K562 (cell line): ENCODE data around the gene RFWD3. TPM values are rescaled to one million over a fixed set of nuclear protein-coding genes. Genes with fewer than 3 reads are reported as not detected.

Source experiments
- ATAC-seq: fragments of 200-7000 bp; cut with Tn5 transposase; 3 replicates; pipeline ENCODE4 v1.9.1; 2020; ENCODE audit warnings: moderate library complexity
- BruUV-seq: library from RNA; stranded (reverse); fragments of 400-500 nt; replicated peaks from 2 replicates; lab custom pipeline; 2021; lab: Mats Ljungman, UMichigan
- CTCF ChIA-PET: fragments of 300-600 bp; formaldehyde crosslinking; extraction: SDS; loops from one replicate; lab custom pipeline; 2021; ENCODE audit warnings: low intra/inter-chr PET ratio; lab: Yijun Ruan, JAX
- POLR2A ChIA-PET: fragments of 300-600, 350-650 bp; sonication (Branson Sonifier 250); formaldehyde crosslinking; extraction: SDS; loops from one replicate; lab custom pipeline; 2021; ENCODE audit warnings: antibody characterized with exemption, inconsistent platforms; lab: Yijun Ruan, JAX
- DNase-seq, 4 experiments: peaks; one replicate each; pipeline versions ENCODE4 v3.0.0 to v3.0.0-alpha.2; 2011 to 2018; ENCODE audit warnings: low spot score in 3 of 4, mixed read lengths in 3 of 4; ENCODE audit errors: extremely low read depth in 1 of 4
- FAIRE-seq: peaks from 2 replicates; lab custom pipeline; 2011; peaks lifted over from hg19 to GRCh38; lab: Jason Lieb, UNC
- H2AFZ ChIP-seq: 2 replicates; pipeline ENCODE4 v1.6.0; 2011; ENCODE audit warnings: low read depth, low read length, control low read depth, inconsistent platforms
- H3K27ac ChIP-seq: fragments of 200-600 bp; 3 replicates; pipeline ENCODE4 v1.8.0; 2011; ENCODE audit warnings: low read depth, mild to moderate bottlenecking, control low read depth, inconsistent platforms, low read length, moderate library complexity, mixed read lengths; ENCODE audit errors: extremely low read depth
- H3K27me3 ChIP-seq, 2 experiments: fragments of 300-600 bp in 1 of 2; 2 replicates in 1 of 2; 3 replicates in 1 of 2; pipeline versions ENCODE4 v1.6.0 to v1.8.0; 2011; ENCODE audit warnings: inconsistent platforms in 2 of 2, low read length in 2 of 2, mild to moderate bottlenecking in 1 of 2, mixed read lengths in 1 of 2, moderate library complexity in 1 of 2; ENCODE audit not compliant: control insufficient read depth in 2 of 2, insufficient read depth in 2 of 2
- H3K36me3 ChIP-seq: fragments of 300-600 bp; 3 replicates; pipeline ENCODE4 v1.8.0; 2011; ENCODE audit warnings: mild to moderate bottlenecking, low read length, inconsistent platforms; ENCODE audit not compliant: control insufficient read depth, insufficient read depth
- H3K4me1 ChIP-seq, 2 experiments: fragments of 200-600 bp in 1 of 2; replicated peaks in 1 of 2; 2 replicates in 1 of 2; 3 replicates in 1 of 2; pipeline versions ENCODE4 v1.5.1 to v1.8.0; 2011; ENCODE audit warnings: inconsistent platforms in 2 of 2, low read length in 2 of 2, mild to moderate bottlenecking in 1 of 2, mixed read lengths in 1 of 2, moderate library complexity in 1 of 2; ENCODE audit not compliant: control insufficient read depth in 2 of 2, insufficient read depth in 2 of 2
- H3K4me2 ChIP-seq: 2 replicates; pipeline ENCODE4 v1.6.1; 2011; ENCODE audit warnings: low read length, control low read depth, inconsistent platforms, mixed read lengths; ENCODE audit not compliant: insufficient read depth
- H3K4me3 ChIP-seq: fragments of 200-600 bp; sonication (generic), shearing (Covaris generic); 2 replicates; pipeline ENCODE4 v1.5.1; 2016; ENCODE audit warnings: control low read depth, inconsistent platforms
- H3K79me2 ChIP-seq: fragments of 200-600 bp; 3 replicates; pipeline ENCODE4 v1.8.0; 2011; ENCODE audit warnings: low read length, inconsistent platforms; ENCODE audit not compliant: control insufficient read depth, insufficient read depth
- H3K9ac ChIP-seq, 2 experiments: 2 replicates each; pipeline versions ENCODE4 v1.6.0 to v1.6.1; 2011; ENCODE audit warnings: low read depth in 2 of 2, low read length in 2 of 2, control low read depth in 1 of 2, inconsistent platforms in 1 of 2, mild to moderate bottlenecking in 1 of 2, mixed read lengths in 1 of 2; ENCODE audit not compliant: insufficient read depth in 1 of 2
- H3K9me1 ChIP-seq: one replicate; pipeline ENCODE4 v1.6.0; 2011; ENCODE audit warnings: inconsistent platforms, mild to moderate bottlenecking, low read length, moderate library complexity; ENCODE audit not compliant: control insufficient read depth, insufficient read depth
- H3K9me3 ChIP-seq: replicated peaks from 2 replicates; pipeline ENCODE4 v1.5.1; 2011; ENCODE audit warnings: low read depth, low read length, inconsistent platforms; ENCODE audit not compliant: control insufficient read depth, insufficient read depth
- H4K20me1 ChIP-seq: replicated peaks from 2 replicates; pipeline ENCODE4 v1.6.1; 2011; ENCODE audit warnings: low read length, inconsistent platforms, mixed read lengths; ENCODE audit not compliant: control insufficient read depth, insufficient read depth
- HNRNPL ChIP-seq: fragments of 200-400 bp; formaldehyde crosslinking; IDR thresholded peaks from 2 replicates; pipeline ENCODE4 v1.6.1; 2017; ENCODE audit warnings: low read depth, mild to moderate bottlenecking, low read length
- POLR2AphosphoS5 ChIP-seq: IDR thresholded peaks from 2 replicates; pipeline ENCODE4 v1.6.1; 2011; ENCODE audit warnings: mild to moderate bottlenecking, low read depth, low read length, moderate library complexity; ENCODE audit not compliant: control insufficient read depth, insufficient read depth
- RFX1 ChIP-seq: fragments of 450-650 bp; IDR thresholded peaks from 2 replicates; pipeline ENCODE4 v1.6.1; 2016; ENCODE audit warnings: mild to moderate bottlenecking, moderate library complexity
- RNF2 ChIP-seq: sonication (generic); IDR thresholded peaks from 2 replicates; pipeline ENCODE4 v1.6.1; 2016
- SMARCB1 ChIP-seq: IDR thresholded peaks from 2 replicates; pipeline ENCODE4 v1.6.1; 2011; ENCODE audit warnings: improper control_type of control experiment, low read depth; ENCODE audit not compliant: insufficient read length
- ZNF311 ChIP-seq: fragments of 250-450 bp; sonication (Bioruptor Pico); IDR thresholded peaks from 2 replicates; pipeline ENCODE4 v1.4.0; 2020; ENCODE audit warnings: mild to moderate bottlenecking, moderate library complexity
- ZNF696 ChIP-seq: fragments of 250-450 bp; sonication (Bioruptor Pico); conservative IDR thresholded peaks from 2 replicates; pipeline ENCODE4 v1.4.0; 2020; ENCODE audit warnings: mild to moderate bottlenecking, moderate library complexity
- WGBS: fragments of 100-300 bp; shearing (Covaris generic); methylation state at CpG from one replicate; pipeline ENCODE4 v1.1.6; 2016; ENCODE audit warnings: low coverage, mixed read lengths; ENCODE audit not compliant: insufficient coverage; ENCODE audit errors: missing lambda C conversion rate; 5-methylcytosine and 5-hydroxymethylcytosine counted together
- in situ Hi-C: fragments of 300-500 bp; cut with MboI; formaldehyde crosslinking; loops from 4 replicates; pipeline ENCODE4 v1.15.0; 2018; ENCODE audit warnings: inconsistent platforms, mixed read lengths
- intact Hi-C: fragments of 100-400 bp; cut with micrococcal nuclease; formaldehyde crosslinking; loops from 2 replicates; pipeline ENCODE4 v1.14.2; 2022
- polyA plus RNA-seq, 8 experiments: library from polyadenylated mRNA; depleted of rRNA in 4 of 8; stranded (reverse) in 5 of 8; unstranded in 3 of 8; fragments of >200 nt; fragmentation: Nextera tagmentation in 2 of 8; fragmentation: Illumina TruSeq in 1 of 8; extraction: Ambion mirVana in 2 of 8; extraction: Trizol in 1 of 8; gene quantifications; 2 replicates each; pipeline versions ENCODE4 v1.2.1 to v1.2.3, GENCODE V29; 2011 to 2014; ENCODE audit warnings: inconsistent platforms in 1 of 8, missing spikeins in 1 of 8
- total RNA-seq, 7 experiments: library from RNA; depleted of rRNA in 6 of 7; stranded (reverse); fragments of >200 nt in 6 of 7; fragmentation: Illumina TruSeq in 2 of 7; extraction: Trizol in 2 of 7; gene quantifications; 2 replicates each; pipeline versions ENCODE4 v1.2.1 to v1.2.3, GENCODE V29; 2011 to 2021; ENCODE audit warnings: low replicate concordance in 1 of 7

The RFWD3 gene
- total and polyA plus RNA-seq, 9 of the 15 experiments (the other 6 are each of a cell fraction or from before 2014, with no cell fraction given): 20.8 to 121 (median 79.0) TPM

DNA sequence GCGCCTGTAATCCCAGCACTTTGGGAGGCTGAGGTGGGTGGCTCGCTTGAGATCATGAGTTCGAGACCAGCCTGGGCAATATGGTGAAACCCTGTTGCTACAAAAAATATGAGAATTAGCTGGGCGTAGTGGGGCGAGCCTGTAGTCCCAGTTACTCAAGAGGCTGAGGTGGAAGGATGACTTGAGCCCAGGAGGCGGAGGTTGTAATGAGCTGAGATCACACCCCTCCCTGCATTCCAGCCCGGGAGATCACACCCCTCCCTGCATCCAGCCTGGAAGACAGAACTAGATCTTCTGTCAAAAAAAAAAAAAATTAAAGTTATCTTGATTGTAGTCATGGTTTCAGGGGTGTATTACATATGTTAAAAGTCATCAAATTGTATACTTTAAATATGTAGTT lies 33.0 kb downstream of the RFWD3 start:
- Histone ChIP-seq H3K4me3 (no peak overlapping the region), H3K27ac (no peak overlapping the region), H4K20me1 (no peaks in the 10 kb centered on the region), H3K4me1 (no peaks in the 10 kb centered on the region), H3K9ac (no peak overlapping the region), H2AFZ (no peak overlapping the region), H3K9me3 (no peaks in the 10 kb centered on the region), H3K36me3 (peaks cover 97% of the 10 kb centered on the region), H3K9me1 (peaks cover 2% of the 10 kb centered on the region), H3K27me3 (no peaks in the 10 kb centered on the region), H3K79me2 (peaks cover 5% of the 10 kb centered on the region; the same call in 1 of the 3 replicates), H3K4me2 (no peak overlapping the region)
- no TSS peak for BruUV-seq
- ChIA-PET CTCF (no interaction called here), POLR2A (interaction anchor here (0.7 to 1.2 kb wide), 3 partner anchors 26 to 146 kb away, joined by 3 to 4 read pairs (median 3); no protein-coding TSS in a partner anchor)
- in situ Hi-C loops: loop anchor here (10.0 kb wide), 1 partner anchor 319 kb away; no protein-coding TSS in a partner anchor
- 95% methylated on average over 7 of the region's 7 CpGs for WGBS
- DNase-seq (no peak), FAIRE-seq (no peak), ATAC-seq (no peak)
- intact Hi-C loops: no loop called here
- peak; percentile 9; the same call in 1 of the 2 replicates for TF ChIP-seq RFX1
- TF ChIP-seq ZNF311 (CRISPR knock-in tag): no peak

DNA sequence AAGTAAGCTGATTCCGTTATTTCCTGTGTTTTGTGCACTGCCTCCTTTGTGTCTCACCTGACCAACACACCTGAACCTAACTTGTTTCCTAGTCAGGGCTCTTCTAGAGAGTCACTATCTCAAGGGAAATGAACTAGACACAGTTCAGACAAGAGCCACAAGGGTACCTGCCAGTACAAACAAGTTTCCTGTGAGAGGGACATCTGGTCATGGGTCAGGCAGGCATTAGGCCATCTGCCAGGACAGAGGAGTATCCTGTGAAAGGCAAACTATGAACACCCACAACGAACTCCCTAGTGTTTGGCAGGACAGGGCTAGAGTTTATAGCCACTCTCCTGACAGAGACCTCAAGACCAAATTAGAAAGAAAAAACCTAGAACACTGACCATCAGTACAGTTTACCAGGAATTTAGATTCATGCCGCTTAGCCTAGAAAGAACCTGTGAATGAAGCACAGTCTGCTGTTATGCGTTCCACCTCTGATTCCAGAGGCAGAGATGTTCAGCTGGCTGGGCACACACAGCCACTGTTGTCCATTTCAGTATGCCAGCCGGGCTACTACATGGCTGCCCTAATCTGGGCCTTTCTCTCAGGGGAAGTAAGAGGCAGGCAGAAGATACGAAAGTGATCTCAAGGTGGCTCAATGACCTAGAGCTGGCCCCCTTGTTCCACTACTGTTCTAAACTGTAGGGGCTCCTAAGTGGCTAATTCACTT lies 39.0 kb downstream of the RFWD3 start:
- 94% methylated on average over 6 of the region's 6 CpGs for WGBS
- ChIA-PET POLR2A (interaction anchor here (0.6 to 0.9 kb wide), 2 partner anchors 21 to 1027 kb away, joined by 3 to 4 read pairs; partner anchors contain the start of gene GLG1), CTCF (no interaction called here)
- DNase-seq (no peak), FAIRE-seq (no peak), ATAC-seq (no peak)
- no peak overlapping the region for H3K9ac ChIP-seq
- H3K36me3 ChIP-seq: peaks cover 99% of the 10 kb centered on the region
- H3K4me1 ChIP-seq: no peaks in the 10 kb centered on the region
- in situ Hi-C loops: no loop called here
- peaks cover 4% of the 10 kb centered on the region; the same call in 1 of the 3 replicates for H3K79me2 ChIP-seq
- 0 out of 2 replicates have a peak, but pooled peaks cover 7% of the 10 kb centered on the region for H4K20me1 ChIP-seq
- TF ChIP-seq HNRNPL (no peak), SMARCB1 (no peak), RNF2 (no peak), ZNF696 (no peak), POLR2AphosphoS5 (peak; percentile 9; the same call in 1 of the 2 replicates)
- intact Hi-C loops: no loop called here
- no peak overlapping the region for H2AFZ ChIP-seq
- H3K9me3 ChIP-seq: no peaks in the 10 kb centered on the region
- BruUV-seq: no TSS peak
- H3K9me1 ChIP-seq: peaks cover 2% of the 10 kb centered on the region
- no peak overlapping the region for H3K4me3 ChIP-seq
- H3K27ac ChIP-seq: no peak overlapping the region
- H3K4me2 ChIP-seq: no peak overlapping the region
- H3K27me3 ChIP-seq: no peaks in the 10 kb centered on the region
